ENCODE measurements around the gene CAMK4.
A peak's percentile ranks its signal among the peaks of the same experiment; 100 is the strongest.
"Not testable (repeated sequence)": the region's sequence is repeated elsewhere in the genome, so short reads cannot be mapped to it uniquely, and the experiment has no call there.

Gene CAMK4

DNA sequence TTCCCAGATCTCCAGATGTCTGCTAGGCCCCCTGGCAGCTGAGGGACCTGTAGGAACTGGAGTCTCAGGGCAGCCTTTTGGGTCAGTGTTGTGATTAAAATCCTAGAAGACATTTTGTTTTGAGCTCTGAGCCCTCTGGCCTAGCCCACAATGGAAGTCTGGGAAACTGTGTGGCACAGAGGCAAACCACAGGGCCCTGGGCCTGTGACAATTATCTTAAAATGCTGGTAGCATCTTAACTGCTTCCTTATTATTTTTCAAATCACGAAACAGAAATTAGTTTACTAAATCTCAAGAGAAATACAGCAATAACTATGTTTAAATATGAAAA lies 162.6 kb downstream of the CAMK4 start:
- no peak for DNase-seq

DNA sequence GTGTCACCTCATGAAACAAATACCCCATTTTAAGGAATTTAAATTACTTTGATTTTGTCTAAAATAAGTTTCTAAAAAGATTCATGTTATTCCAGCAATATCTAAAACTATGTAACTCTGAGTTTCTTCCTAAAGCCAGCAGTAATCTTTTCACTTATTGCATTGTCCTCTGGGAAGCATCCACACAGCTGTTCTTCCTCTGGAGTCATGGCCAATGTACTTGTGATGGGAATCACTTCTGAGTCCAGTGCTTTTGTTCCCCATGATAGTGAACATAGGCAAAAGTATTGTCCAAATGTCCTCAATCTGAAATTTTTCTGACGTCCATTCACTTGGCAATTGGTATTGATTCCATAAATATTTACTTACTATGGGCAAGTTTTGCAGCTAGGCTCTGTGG lies 163.2 kb downstream of the CAMK4 start:
- DNase-seq = no peak

DNA sequence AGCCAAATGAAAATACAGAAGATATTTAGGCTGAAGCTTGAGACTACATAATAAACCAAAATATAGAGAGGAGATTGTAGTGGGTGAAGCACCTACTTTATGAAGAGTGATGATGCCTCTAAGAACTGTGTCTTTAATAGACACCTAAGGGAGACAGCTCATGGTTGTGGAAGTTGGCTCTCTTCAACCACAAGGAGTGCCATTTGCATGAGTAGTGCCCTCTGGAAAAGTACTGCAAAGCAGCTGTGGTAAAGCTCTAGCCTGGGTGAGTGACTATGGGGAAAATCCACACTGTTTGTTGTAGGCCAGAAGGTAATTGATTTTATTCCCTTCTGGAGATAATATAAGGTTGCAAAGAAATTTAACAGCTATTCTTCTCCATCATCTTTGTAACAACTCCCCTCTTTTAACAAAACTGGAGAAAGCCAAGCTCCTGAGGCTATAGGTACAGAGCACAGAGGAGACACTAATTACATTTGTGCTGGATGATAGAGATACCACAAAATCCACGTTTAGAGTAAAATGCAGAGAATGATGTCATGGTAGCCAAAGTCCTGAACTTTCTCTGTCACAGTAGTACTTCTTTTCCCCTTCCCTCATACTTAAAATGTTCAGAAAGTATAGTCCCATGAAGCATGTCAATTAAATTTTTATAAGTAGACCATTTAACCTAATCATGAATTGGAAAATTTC lies 165.4 kb downstream of the CAMK4 start:
- no peak for DNase-seq

DNA sequence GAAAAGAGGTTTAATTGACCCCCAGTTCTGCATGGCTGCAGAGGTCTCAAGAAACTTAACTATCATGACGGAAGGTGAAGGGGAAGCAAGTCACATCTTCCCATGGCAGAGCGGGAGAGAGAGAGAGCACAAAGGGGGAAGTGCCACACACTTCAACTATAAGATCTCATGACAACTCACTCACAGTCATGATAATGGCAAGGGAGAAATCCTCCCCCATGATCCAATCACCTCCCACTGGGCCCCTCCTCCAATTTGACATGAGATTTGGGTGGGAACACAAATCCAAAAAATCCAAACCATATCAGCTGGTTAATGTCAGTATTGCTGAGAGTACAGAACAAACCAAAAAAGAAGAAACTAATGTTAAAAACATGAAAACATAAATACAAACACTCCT lies 168.0 kb downstream of the CAMK4 start:
- no peak for DNase-seq

DNA sequence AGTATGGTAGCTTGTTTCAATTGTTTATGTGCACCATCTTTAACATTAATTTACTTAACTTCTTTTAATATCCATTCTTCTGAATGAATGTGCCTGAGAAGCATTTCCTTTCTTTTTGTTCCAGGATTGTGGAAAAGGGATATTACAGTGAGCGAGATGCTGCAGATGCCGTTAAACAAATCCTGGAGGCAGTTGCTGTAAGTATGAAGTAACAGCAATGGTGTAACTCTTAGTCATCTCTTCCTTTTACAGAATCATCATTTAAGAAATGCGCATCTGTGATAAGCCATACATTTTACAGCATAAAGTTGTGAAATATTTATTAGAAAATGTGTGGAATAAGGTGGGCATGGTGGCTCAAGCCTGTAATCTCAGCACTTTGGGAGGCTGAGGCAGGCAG lies 170.4 kb downstream of the CAMK4 start:
- DNase-seq = no peak

DNA sequence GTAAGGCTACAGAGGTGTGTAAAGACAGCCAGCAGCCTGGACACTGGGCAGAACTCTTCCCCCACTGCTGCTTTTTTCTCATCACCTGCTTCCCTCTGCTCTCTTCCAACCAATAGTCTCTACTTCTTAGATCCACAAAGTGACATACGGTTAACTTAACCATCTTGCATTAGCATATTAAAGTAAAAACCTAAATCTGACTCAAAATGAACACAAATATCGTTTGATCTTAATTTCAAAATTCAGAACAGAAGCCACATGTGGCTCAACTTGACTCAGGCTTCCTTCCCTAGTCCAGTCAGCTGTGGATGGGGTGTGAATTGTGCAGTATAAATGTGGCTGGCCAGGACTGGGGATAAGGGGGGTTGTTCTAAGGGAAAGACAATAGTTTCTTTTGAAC lies 173.8 kb downstream of the CAMK4 start:
- DNase-seq = peak; percentile 76

DNA sequence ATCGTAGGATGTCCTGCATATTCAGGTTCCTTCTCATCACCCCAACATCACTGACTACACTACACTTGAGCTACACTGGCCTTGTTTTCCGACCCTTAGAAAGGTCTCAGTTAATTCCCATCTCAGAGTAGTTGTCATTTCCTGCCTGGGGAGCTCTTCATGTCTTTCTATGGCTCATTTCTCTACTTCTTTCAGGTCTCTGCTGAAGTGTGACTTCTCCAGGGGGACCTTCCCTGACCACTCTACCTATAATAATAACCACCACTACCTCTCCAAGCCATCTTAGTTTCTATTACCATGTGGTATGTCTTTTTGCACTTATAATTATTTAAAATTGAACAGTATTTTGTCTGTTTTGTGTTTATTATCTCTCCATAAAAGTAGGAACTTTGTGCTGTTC lies 174.9 kb downstream of the CAMK4 start:
- peak; percentile 6 for DNase-seq

DNA sequence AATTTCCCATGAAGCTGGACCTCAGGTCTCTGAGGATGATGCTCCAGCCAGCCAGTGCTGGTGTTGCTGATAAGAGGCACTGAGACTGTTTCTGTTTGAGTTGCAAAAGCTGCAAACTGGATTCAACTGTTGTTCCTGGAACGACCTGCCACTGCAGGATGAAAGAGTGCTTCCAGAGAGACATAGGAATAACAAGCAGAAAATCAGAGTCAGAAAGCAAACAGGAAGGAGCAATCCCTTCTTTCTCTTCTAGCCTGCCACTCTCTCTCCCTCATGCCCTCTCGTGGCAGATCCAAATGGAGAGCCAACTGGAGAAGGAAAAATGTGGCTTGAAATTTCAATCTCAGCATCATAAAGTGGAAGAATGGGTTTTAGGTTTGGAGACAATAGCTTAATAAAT lies 177.7 kb downstream of the CAMK4 start:
- no peak for DNase-seq

DNA sequence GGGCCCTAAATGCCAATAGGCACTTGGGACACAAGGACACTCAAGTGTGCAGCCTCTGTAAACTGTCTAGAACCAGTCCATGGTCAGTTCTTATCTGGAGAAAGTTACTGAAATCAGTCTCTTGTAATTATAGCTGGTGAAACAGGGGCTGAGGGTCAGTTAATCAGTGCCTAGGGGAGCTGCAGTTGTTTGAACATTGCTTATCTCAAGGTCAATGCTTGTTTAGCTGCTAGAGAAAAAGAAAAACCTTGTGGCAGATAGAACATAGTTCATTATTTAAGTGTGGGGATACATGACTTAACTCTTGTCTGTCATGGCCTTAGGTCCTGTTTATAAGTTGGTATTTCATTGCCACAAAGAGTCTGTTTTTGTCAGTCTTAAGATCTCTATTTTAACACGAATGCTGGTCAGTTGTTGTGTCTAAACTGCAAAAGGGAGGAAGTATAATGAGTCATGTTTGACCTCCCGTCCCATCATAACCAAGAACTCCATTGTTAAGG lies 180.1 kb downstream of the CAMK4 start:
- DNase-seq = no peak

DNA sequence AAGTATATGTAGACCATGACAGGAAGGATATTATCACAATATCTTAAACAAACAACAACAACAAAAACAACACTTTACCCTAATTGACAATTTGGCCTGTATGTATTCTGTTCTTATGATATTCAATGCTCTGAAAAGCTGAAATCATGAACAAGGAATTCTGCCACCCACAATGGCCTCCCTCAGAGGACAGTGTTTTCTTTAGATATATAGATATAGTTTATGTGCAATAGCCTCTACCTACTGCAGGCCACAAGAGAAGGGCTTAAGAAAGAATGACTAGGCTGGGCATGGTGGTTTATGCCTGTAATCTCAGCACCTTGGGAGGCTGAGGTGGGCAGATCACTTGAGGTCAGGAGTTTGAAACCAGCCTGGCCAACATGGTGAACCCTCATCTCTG lies 183.4 kb downstream of the CAMK4 start:
- no peak for DNase-seq

DNA sequence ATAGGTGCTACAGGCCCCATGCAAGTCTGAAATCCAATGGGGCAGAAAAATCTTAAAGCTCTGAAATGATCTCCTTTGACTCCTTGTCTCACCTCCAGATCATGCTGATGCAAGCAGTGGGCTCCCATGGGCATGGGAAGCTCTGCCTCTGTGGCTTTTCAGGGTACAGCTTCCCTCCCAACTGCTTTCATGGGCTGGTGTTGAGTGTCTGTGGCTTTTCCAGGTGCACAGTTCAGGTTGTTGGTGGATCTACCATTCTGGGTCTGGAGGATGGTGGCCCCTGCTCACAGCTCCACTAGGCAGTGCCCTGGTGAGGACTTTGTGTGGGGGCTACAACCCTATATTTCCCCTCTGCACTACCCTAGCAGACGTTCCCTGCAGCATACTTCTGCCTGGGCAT lies 184.6 kb downstream of the CAMK4 start:
- DNase-seq = no peak

DNA sequence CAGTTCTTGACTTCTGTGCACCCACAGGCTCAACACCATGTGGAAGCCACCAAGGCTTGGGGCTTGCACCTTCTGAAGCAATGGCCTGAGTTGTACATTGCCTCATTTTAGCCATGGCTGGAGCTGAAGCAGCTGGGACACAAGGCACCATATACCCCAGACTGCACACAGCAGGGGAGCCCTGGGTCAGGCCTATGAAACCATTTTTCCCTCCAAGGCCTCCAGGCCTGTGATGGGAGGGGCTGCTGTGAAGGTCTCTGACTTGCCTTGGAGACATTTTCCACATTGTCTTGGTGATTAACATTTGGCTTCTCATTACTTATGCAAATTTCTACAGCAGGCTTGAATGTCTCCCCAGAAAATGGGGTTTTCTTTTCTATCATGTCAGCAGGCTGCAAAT lies 185.1 kb downstream of the CAMK4 start:
- not testable (repeated sequence) for DNase-seq

DNA sequence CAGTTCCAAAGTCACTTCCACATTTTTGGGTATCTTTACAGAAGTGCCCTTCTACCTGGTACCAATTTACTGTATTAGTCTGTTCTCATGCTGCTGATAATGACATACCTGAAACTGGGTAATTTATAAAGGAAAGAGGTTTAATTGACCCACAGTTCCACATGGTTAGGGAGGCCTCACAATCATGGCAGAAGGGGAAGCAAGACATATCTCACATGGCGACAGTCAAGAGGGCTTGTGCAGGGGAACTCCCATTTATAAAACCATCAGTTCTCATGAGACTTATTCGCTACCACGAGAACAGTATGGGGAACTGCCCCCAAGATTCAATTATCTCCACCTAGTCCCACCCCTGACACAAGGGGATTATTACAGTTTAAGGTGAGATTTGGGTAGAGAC lies 185.9 kb downstream of the CAMK4 start:
- not testable (repeated sequence) for DNase-seq

DNA sequence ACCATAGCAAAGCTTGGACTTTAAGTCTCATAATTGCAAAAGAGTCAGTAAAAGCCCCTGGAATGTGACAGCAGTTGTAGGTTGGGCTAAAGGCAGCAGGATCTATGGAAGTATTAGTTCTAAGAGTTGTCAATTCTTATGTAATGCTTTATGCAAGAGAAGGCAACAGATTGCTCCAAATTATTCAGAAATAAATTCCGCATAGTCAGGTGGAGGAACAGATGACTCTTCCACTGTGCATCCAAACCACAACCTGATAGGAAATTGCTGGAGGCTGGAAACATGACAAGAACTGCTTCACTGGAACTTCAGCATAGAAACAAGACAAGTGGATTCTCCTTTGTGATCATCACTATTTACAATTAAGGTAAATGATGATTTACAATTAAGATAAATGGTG lies 187.1 kb downstream of the CAMK4 start:
- DNase-seq = no peak

DNA sequence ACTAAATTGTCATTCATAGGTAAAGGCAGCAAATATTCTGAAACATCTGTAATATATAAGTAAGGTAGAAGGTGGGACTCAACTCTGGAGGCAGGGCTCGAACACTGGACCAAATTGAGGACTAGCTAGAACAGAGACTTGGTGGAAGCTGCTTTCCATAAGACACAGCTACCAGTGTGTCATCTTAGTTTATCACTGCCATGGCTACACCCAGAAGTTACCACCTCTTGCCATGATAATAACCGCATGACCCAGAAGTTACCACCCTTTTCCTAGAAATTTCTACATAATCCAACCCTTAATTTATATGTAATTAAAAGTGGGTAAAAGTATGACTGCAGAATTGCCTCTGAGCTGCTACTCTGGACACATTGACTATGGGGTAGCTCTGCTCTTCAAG lies 188.4 kb downstream of the CAMK4 start:
- no peak for DNase-seq

DNA sequence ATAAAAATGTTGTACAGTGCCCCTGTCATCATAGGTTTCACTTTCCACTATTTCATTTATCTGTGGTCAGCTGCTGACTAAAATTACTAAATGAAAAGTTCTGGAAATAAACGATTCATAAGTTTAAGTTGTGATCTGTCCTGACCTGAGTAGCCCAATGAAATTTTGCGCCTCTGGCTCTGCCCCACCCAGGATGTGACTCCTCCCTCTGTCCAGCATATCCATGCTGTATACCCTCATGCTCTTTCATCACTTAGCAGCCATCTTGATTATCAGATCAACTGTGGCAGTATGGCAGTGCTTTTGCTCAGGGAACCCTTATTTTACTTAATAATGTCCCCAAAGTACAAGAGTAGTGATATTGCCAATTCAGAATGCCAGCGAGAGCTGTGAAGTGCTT lies 190.9 kb downstream of the CAMK4 start:
- DNase-seq = peak; percentile 19

DNA sequence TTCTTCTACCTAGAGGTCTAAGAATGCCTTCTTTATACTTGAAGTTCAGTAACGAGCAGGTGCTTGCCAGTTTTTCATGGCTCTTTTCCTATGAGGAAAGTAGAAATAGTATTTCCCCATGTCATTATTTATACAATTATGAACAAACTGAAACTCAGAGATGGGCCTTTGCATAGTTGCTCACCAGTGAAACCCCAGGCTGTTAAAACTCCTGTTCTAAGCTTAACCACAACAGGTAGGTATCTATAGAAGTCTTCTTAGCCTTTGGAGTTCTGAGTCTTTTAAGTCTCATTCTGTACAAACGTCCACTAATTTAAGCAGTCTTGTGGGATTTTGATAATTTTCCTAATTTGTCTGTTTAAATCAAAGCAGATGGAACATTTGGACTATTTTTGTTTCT lies 198.1 kb downstream of the CAMK4 start:
- DNase-seq = no peak

DNA sequence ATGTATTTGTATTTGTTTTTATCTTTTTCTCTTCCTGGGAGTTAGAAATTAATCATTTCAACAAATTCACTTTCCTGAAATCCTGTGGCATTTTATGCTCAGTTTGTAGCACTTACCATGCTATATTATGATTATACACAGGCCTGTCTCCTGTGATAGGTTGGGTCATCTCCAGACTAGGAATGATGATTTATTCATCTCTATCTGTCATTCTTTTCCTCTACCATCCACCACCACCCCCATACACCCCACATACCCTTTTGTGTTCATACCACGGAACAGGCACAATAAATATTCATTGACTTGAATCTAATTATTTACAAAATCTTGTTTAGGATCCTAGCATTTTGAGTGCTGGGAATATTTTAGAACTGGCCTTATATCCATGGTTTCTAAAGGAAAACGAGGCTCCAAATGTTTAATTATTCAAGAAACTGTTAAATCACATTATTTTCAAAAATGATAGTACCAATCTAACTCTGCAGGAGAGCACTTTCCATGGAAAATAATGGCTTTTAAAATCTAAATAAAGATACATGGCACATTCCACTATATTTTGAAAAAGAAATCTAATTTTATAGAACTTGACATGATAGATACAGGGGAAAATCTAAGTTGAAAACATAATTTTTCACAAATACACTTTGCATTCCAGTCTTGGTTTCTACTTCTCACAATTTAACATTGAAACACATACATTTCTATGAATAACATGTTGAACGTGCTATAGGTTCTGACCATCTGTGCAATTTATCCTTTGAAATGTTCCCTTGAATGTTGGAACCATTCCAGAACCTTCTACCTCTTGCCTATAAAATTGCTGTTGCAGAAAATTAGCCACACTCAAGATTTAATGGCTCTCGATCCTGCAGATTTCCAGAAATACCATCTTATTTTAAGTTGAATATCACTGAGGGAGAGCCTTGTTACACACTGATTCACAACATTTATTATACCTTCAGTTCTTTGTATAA lies 198.8 kb downstream of the CAMK4 start:
- no peak for DNase-seq

DNA sequence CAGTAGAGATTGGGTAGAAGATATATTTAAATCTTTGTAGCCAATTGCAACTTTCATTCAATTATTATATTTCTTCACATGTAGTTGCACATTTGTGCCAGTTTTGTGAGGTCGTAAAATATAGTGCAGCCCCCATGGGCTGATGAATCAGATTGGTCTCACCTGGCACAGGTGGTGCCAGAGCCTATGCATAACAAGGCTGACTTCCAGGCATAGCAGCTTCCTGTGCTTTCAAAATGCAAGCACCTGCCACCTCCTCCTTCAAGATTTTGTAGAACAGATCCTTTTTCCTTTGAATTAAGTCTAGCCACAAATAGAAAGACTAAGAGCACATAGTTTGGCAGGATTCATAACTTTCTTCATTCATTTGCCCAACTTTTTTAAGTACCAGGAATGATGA lies 201.0 kb downstream of the CAMK4 start:
- DNase-seq = no peak

DNA sequence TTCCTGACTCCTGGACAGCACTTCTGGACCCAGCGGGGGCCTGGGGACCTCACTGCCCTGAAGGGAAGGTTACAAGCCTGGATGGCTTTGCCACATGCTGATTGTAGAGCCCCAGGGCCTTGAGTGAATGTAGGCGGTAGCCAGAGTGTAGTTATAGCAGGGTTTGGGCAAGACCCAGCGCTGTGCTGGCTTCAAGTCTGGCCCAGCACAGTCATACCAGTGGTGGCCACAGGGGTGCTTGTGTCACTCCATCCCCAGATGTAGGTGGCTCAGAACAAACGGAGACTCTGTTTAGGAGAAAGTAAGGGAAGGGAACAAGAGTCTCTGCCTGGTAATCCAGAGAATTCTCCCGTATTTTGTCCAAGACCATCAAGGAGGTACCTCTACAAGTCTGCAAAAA lies 203.6 kb downstream of the CAMK4 start:
- no peak for DNase-seq

DNA sequence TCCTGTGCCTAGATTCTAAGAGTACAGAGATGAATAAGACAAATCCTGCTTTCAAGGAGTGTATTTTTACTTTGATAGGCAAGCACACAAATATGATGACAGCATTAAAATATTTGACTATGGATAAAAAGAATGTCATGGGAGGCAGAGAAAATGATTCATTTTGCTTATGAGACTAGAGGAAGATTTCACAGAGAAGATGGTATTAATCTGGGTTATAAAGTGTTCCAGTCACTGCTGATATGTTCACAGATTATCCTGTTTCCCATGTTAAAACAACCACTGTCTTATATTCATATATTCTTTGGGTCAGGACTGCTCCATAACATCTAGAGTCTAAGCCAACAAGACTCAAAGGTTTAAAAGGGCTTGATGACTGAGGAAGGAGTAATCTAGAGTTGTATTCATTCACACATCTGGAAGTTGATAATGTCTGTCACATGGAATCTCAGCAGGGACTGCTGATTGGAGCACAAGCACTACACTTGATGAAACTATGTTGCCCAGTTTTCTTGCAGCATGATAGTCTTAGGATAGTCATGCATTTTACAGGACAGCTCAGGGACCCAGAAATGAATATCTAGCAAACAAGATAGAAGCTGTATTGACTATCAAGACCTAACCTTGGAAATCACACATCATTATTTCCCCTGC lies 208.8 kb downstream of the CAMK4 start:
- DNase-seq = no peak

DNA sequence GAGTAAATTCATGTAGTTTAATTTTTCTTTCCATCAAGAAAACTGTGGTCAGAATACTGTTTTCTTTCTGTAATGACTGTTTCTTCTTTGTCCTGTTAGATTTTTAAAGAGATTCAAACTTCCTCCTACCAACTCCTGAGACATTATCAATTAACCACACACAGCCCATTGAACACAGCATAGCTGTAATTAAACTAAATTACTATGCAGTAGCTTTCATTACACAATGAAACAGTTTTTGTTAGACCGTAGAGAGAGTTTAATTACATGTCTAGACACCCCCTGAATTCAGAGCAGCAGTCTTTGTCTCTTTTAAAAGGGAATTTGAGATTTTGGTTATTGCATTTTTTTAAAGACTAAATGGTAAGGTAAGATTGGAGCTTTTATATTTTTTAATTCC lies 210.6 kb downstream of the CAMK4 start:
- no peak for DNase-seq

DNA sequence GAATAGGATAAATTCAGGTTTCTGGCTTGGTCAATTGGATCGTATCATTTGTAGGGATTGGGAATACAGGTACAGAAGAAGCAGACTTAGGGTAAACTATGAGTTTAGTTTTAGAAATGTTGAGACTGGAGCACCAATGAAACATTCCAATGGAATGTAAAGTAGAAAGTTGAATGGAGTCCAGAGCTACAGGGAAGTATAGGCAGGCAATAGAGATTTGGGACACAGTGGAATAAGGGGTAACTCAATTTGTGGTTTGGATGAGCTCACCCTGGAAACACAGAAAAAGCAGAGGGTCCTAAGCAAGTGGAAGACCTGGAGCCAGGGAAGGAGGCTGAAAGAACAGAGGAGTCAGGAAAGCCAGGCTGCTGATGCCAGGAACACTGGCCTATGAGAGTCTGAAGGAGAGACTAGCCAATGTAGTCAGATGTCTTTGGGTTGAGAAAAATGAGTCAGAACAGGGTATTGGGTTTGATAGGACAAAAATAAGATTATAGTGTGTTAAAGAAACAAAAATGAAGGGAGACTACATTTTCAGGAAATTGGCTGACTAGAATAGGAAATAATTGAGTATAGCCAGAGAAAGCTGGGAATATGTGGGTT lies 215.4 kb downstream of the CAMK4 start:
- DNase-seq = no peak

All from activated CD4-positive, alpha-beta T cell treated with anti-CD3 and anti-CD28 coated beads, Interleukin-10, Interleukin-2, amounts not matched to agents 100 ng/mL and 50 ng/mL, durations not matched to agents 16 hours and 8 hours (primary cell).